Memory B cell (primary cell): Measurements from ENCODE around the gene CRIM1.

Experiments
- ATAC-seq: fragments of 150-1000 bp; cut with Tn5 transposase; 2 replicates; pipeline ENCODE4 v1.10.0; 2021; ENCODE audit warnings: low read depth, mild to moderate bottlenecking, moderate library complexity
- DNase-seq, 2 donors: peaks; one replicate each; pipeline ENCODE4 v3.0.0; 2022; ENCODE audit warnings: low spot score in 2 of 2
- H3K27ac Mint-ChIP-seq: one replicate; pipeline ENCODE4 v1.8.0; 2022; ENCODE audit warnings: mild to moderate bottlenecking, moderate library complexity, mixed read lengths
- H3K27me3 Mint-ChIP-seq: one replicate; pipeline ENCODE4 v1.8.0; 2022; ENCODE audit warnings: mixed read lengths
- H3K36me3 Mint-ChIP-seq: one replicate; pipeline ENCODE4 v1.8.0; 2022; ENCODE audit warnings: mild to moderate bottlenecking, mixed read lengths
- H3K4me1 Mint-ChIP-seq: one replicate; pipeline ENCODE4 v1.8.0; 2022; ENCODE audit warnings: mixed read lengths
- H3K4me3 Mint-ChIP-seq: one replicate; pipeline ENCODE4 v1.8.0; 2022; ENCODE audit warnings: mild to moderate bottlenecking, moderate library complexity, mixed read lengths
- H3K9me3 Mint-ChIP-seq: one replicate; pipeline ENCODE4 v1.8.0; 2022; ENCODE audit warnings: mixed read lengths

The CRIM1 gene

DNA sequence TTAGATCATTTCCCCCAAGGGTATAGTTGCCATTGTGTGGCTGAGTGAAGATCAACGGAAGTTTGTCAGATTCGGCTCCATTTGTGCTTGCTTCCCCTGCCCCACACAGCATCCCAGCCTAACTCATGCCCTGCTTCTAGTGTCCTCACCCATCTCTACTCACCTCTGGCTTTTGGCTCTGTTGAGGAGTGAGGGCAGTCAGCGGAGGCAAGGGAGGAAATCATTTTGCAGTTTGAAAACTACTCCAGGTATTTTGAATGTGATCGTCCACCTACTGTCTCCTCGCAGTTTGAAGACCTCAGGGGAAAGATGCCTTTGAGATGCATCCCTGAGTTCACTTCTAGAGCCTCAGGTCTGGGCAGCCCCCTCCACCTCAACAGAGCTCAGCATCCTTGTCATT lies 126.1 kb downstream of the CRIM1 start:
- ATAC-seq, result no peak
- peaks cover 2% of the 10 kb centered on the region for H3K9me3 Mint-ChIP-seq

DNA sequence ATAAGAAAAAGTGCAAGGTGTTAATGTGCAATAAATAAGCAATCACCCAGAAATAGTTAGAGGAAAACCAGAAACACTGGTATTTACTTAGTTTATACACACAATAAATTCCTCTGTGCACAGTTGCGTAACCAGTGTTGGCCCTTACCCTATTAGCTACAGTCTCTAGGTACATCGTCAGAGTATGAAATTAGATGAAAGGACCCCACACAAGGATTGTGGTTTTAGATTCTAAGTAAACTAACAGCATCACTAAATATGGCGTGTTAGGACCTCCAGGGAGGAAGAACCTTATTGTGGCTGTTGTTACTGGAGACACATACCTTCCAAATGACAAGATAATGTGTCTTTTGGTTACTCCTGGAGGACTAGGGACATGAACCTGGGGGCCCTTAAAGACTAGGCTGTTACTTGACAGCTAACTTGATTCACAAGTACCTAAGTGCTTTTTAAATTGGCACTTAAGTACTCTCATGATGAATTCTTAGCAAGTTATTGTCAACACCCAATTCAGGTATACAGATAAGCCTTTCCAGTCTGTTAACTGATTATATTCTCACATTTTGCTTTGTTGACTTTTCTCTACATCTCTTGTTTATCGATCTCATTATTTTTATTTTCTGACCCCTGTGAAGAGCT lies 127.1 kb downstream of the CRIM1 start:
- Mint-ChIP-seq H3K4me1 (no peaks in the 10 kb centered on the region), H3K9me3 (no peaks in the 10 kb centered on the region), H3K4me3 (no peak overlapping the region), H3K27me3 (no peaks in the 10 kb centered on the region), H3K27ac (no peak overlapping the region), H3K36me3 (no peaks in the 10 kb centered on the region)
- ATAC-seq (no peak), DNase-seq (no peak)

More for the DNA sequence above, 126.1 kb downstream of the CRIM1 start:
- no peaks in the 10 kb centered on the region for H3K4me1 Mint-ChIP-seq
- H3K27ac Mint-ChIP-seq, result no peak overlapping the region
- H3K27me3 Mint-ChIP-seq, result no peaks in the 10 kb centered on the region
- DNase-seq, result no peak
- no peaks in the 10 kb centered on the region for H3K36me3 Mint-ChIP-seq
- no peak overlapping the region for H3K4me3 Mint-ChIP-seq

DNA sequence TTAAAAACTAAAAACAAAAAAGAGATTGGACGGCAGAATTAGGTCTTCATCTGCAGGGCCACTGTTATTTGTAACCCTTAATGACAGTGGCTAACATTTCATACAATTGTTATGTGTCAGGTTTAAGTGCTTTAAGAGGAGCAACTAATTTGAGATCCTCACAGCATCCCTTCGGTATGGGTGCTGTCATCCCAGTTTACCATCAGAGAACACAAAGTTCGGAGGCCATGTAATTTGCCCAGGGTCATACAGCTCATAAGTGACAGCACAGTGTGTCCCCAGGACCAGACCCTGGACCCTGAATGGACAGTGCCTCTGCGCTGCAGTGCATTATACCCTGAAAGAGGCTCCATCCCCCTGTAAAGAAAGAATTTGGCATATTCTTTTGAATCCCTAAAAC lies 127.7 kb downstream of the CRIM1 start:
- Mint-ChIP-seq H3K4me1 (no peaks in the 10 kb centered on the region), H3K4me3 (no peak overlapping the region), H3K9me3 (no peaks in the 10 kb centered on the region), H3K27ac (no peak overlapping the region), H3K36me3 (no peaks in the 10 kb centered on the region), H3K27me3 (no peaks in the 10 kb centered on the region)
- no peak for ATAC-seq
- no peak for DNase-seq

DNA sequence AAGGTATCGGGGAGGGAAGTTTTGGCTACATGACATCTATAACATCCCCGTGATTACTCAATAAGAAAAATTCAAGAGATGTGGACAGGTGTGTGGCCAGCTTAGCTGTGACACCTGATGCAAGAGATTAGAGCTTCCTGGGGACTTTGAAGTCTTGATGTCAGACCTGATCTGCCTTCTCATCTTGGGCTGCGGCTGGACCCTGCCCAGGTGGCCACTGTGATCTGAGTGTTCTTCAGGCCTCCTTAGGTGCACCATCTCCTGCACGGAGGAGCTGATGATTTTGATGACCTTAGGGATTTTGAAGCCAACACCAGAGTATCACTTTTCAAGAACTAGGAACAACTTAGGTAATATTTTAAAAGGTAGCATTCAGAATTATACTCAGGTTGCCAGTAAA lies 128.9 kb downstream of the CRIM1 start:
- Mint-ChIP-seq H3K27me3 (peaks cover 2% of the 10 kb centered on the region), H3K4me1 (no peaks in the 10 kb centered on the region), H3K9me3 (no peaks in the 10 kb centered on the region), H3K4me3 (no peak overlapping the region), H3K36me3 (no peaks in the 10 kb centered on the region), H3K27ac (no peak overlapping the region)
- no peak for DNase-seq
- no peak for ATAC-seq

DNA sequence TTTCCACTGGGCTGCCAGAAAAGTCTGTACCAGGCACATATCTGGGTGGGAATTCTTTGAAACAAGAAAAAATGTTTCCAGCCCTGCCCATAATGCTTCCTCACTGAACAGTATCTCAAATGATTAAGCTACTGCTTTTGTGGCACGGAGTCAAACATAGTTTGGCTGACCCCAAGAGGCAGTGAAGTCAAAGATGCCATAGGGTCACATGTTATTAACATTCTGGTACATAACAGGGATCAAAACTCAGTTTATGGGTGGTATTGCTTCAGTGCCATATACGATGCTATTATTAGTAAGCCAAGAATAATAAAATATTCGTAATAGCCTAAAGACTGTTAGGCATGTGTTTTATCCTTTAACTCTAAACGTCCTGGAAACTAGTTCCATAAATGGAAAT lies 129.9 kb downstream of the CRIM1 start:
- Mint-ChIP-seq H3K27me3 (peaks cover 3% of the 10 kb centered on the region), H3K9me3 (no peaks in the 10 kb centered on the region), H3K4me3 (no peak overlapping the region), H3K36me3 (no peaks in the 10 kb centered on the region), H3K27ac (no peak overlapping the region), H3K4me1 (no peaks in the 10 kb centered on the region)
- DNase-seq, result no peak
- no peak for ATAC-seq

DNA sequence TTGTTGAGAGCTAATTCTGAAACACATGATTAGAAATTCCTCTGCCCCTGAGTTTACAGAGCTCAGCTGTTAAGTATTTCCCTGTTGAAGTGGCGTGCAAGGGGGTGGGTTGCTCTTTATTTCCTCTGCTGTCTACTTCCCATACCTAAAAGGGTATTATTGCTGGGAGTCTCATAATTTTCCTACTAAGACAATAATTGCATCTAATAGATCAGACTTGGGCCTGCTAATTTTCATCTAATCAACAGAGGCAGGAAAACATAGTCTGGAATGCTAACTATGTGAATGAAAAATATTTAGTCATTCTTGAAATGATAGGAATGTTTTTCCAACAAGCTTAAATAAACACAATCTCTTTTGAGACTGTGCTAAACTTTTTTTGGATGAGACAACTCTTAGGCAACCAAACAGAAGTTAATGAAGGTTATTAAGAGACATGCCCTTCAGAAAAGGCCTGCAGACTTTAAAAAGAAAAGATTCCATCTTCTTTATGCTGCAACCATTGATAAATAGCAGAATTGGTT lies 131.0 kb downstream of the CRIM1 start:
- Mint-ChIP-seq H3K27ac (no peak overlapping the region), H3K4me1 (no peaks in the 10 kb centered on the region), H3K9me3 (no peaks in the 10 kb centered on the region), H3K36me3 (no peaks in the 10 kb centered on the region), H3K4me3 (no peak overlapping the region), H3K27me3 (peaks cover 5% of the 10 kb centered on the region)
- ATAC-seq (no peak), DNase-seq (no peak)

DNA sequence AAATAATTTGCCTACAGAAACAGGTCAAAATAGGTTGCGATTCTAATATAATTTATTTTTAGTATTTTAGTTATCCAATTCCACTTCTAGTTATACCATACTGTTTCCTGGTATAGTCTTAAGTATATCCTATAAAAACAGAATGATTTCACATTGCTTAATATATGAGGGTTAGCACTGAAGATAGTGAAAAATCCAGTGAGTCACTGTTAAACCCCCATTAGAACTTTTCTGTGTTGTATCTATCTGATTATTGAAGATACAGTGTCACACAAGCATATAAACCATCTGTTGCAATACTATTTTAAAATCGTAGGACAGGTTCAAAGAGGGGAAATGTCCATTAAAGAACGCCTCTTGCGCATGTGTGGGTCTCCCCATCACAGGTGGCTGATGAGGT lies 132.4 kb downstream of the CRIM1 start:
- Mint-ChIP-seq H3K4me1 (no peaks in the 10 kb centered on the region), H3K36me3 (no peaks in the 10 kb centered on the region), H3K9me3 (no peaks in the 10 kb centered on the region), H3K27me3 (peaks cover 8% of the 10 kb centered on the region), H3K27ac (no peak overlapping the region), H3K4me3 (no peak overlapping the region)
- DNase-seq (no peak), ATAC-seq (no peak)

DNA sequence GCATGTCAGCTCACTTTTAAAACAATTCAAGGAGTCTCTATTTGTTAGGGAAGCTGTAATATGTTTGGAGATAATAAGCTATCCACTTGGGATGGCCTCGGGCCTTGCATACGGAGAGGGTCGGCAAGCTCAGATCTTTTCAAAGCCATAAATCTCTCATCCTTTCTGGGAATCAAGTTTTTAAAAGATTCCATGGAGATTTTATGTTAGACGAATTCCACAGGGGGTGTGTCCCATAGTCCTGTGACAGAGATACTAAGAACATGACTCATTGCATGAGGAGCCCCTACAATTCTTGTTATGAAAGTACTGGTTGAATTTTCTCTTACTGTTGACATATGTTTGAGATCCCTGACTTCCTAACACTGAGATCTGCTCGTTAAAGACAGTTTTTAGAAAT lies 133.7 kb downstream of the CRIM1 start:
- Mint-ChIP-seq H3K36me3 (no peaks in the 10 kb centered on the region), H3K27ac (no peak overlapping the region), H3K4me1 (no peaks in the 10 kb centered on the region), H3K4me3 (no peak overlapping the region), H3K27me3 (peaks cover 8% of the 10 kb centered on the region), H3K9me3 (no peaks in the 10 kb centered on the region)
- ATAC-seq (no peak), DNase-seq (no peak)

DNA sequence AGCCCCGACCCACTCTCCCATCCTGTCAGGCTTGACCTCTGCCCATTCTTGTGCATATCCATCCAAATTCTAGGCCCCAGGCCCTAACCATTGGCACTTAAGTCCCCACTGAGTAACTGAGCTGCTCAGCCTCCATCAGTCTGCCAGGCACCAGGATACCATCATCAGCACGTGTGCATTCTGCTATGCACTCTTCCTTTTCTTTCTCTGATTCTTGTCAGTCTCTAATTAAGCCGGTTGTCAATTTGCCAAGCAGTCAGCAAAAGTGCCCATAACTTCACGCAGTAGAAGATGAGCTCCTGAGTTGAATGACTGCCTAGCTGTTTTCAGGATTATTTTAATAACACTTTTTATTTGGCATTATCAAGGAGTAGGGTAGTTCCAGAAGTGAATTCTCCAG lies 135.2 kb downstream of the CRIM1 start:
- Mint-ChIP-seq H3K27me3 (peaks cover 10% of the 10 kb centered on the region), H3K4me3 (no peak overlapping the region), H3K36me3 (no peaks in the 10 kb centered on the region), H3K4me1 (no peaks in the 10 kb centered on the region), H3K9me3 (no peaks in the 10 kb centered on the region), H3K27ac (no peak overlapping the region)
- ATAC-seq (no peak), DNase-seq (no peak)

DNA sequence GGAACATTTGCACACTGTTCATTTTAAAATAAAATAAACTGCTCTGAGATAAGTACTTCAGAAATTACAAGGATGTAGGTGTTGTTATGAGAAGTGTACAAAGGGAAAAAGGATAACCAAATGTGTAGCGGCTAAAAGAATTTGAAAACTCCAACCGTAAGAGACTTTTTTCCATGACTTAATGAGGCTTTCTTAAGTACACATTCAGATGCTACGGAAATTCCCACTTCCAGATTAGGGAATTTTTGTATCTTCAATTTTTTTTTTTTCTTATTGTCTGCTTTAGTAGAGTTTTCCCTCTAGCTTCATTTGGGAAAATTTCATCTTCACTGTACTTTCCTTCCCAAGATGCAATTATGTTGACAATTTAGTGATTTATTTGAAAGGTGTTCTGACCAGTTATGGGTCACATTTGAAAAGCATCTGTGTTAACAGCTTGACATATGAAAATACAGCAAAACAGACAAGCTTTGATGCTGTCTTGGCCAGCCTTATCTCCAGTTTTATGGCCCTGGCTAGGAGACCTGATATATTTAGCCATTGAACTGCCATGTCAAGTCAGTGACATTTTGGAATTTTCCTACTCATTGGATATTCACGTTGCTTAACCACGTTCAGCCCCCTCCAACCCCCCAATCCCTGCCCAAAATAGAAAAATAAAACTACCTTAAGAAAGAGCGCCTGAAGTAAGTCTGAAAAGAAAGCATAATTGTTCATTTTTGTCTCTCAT lies 136.8 kb downstream of the CRIM1 start:
- ATAC-seq (no peak), DNase-seq (no peak)
- Mint-ChIP-seq H3K27me3 (peaks cover 10% of the 10 kb centered on the region), H3K36me3 (no peaks in the 10 kb centered on the region), H3K4me3 (no peak overlapping the region), H3K27ac (no peak overlapping the region), H3K4me1 (no peaks in the 10 kb centered on the region), H3K9me3 (no peaks in the 10 kb centered on the region)

DNA sequence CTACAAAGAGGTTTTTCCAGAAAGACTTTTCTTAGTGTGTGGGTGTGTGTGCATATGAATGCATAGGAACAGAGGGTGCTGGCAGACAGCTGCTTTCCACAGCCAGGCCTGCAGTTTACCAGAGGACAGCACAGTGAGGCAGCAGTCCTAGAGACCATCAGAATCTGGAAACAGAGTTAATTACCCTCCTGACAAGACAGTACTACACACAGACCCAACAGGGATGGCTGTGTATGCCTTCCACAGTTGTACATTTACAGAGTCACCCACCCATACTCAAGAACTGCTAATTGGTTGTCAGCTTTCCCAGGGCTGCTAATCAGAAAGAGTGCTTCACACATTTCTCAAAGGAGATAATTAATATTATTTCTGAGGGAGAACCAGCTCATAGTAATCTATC lies 137.7 kb downstream of the CRIM1 start:
- DNase-seq (no peak), ATAC-seq (no peak)
- Mint-ChIP-seq H3K4me1 (no peaks in the 10 kb centered on the region), H3K27ac (no peak overlapping the region), H3K27me3 (peaks cover 10% of the 10 kb centered on the region), H3K9me3 (no peaks in the 10 kb centered on the region), H3K36me3 (no peaks in the 10 kb centered on the region), H3K4me3 (no peak overlapping the region)

DNA sequence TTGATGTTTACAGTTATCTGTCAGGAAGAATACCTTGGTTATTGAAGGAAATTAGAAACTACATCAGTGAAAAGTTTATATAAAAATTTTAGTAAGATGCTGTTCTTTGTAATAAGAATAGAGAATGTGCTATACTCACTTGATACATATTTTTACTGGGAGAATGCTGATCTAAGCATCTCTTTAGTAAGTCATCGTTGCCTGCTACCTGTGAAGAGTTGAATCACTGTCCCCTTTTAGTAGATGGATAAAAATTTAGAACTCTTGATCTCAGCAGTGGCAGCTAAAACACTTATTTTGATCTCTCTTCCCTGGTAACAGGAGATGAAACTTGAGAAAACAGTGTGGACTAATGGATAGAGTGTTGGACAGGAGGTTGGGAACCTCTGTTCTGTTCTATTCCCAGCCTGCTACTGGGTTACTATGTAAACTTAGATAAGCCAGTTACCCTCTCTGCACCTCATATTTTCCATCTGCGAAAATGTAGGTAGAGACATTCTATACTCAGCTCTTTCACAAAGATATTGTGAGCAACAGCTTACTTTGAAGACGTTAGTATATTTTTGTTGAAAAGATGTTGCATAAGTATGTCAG lies 142.1 kb downstream of the CRIM1 start:
- Mint-ChIP-seq H3K27ac (no peak overlapping the region), H3K36me3 (no peaks in the 10 kb centered on the region)
- no peak for ATAC-seq

DNA sequence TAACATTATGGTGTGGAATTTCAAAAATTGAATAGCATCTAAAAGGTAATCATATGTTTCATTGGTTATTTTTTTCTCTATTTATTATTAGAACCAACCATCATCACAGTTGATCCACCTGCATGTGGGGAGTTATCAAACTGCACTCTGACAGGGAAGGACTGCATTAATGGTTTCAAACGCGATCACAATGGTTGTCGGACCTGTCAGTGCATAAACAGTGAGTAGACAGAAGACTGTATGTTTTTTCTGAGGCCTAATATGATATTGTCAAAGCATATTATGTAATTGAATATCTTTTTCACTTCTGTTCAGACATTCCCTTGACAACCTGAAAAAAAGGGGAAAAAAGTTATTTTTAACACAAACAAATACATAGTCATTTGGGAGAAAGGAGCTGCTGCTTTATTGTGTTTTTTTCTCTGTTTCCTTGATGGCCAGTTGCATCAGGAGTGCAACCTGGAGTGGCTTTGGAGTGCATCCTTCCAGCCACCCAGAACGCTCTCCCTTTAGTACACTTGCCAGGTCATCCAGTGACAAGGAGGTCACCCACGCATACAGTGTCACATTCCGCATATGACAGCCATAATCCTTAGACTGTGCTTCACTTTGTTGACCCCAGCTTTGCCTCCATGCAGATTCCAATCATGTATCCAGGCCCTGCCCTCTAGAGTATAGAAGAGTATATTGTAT lies 143.7 kb downstream of the CRIM1 start:
- DNase-seq (no peak), ATAC-seq (no peak)
- Mint-ChIP-seq H3K4me1 (no peaks in the 10 kb centered on the region), H3K4me3 (no peak overlapping the region), H3K9me3 (no peaks in the 10 kb centered on the region), H3K27me3 (peaks cover 2% of the 10 kb centered on the region), H3K27ac (no peak overlapping the region), H3K36me3 (no peaks in the 10 kb centered on the region)

More for the DNA sequence above, 142.1 kb downstream of the CRIM1 start:
- no peak for DNase-seq
- no peak overlapping the region for H3K4me3 Mint-ChIP-seq
- H3K9me3 Mint-ChIP-seq, result no peaks in the 10 kb centered on the region
- H3K27me3 Mint-ChIP-seq, result peaks cover 2% of the 10 kb centered on the region
- no peaks in the 10 kb centered on the region for H3K4me1 Mint-ChIP-seq

DNA sequence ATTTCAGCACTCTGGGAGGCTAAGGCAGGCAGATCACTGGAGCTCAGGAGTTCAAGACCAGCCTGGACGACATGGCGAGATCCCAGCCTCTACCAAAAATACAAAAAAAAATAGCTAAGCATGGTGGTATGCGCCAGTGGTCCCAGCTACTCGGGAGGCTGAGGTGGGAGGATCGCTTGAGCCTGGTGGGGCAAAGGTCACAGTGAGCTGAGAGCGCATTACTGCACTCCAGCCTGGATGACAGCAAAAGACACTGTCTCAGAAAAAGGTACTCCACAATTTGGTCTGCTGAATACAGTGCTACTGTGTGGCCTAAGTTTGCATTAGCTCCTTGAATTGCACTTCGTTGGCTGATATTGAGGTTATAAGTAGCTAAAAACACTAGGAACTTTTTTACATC lies 144.5 kb downstream of the CRIM1 start:
- Mint-ChIP-seq H3K36me3 (no peaks in the 10 kb centered on the region), H3K27me3 (no peaks in the 10 kb centered on the region), H3K4me1 (no peaks in the 10 kb centered on the region), H3K9me3 (no peaks in the 10 kb centered on the region), H3K27ac (no peak overlapping the region), H3K4me3 (no peak overlapping the region)
- DNase-seq (no peak), ATAC-seq (no peak)
